GM12864 (cell line): ENCODE measurements around the gene RANBP10.

Source experiments
- DNase-seq: peaks from one replicate; pipeline ENCODE4 v3.0.0-alpha.2; 2011; ENCODE audit warnings: low read depth
- H3K4me3 ChIP-seq: 2 replicates; pipeline ENCODE4 v1.5.1; 2011; ENCODE audit warnings: mild to moderate bottlenecking, low read depth, low read length, control low read depth
- TF ChIP-seq, protein P1 (sequence below): IDR thresholded peaks from 2 replicates; pipeline ENCODE4 v1.5.1; 2011; ENCODE audit warnings: low read depth, mild to moderate bottlenecking, moderate library complexity, low read length, control low read depth, inconsistent platforms; ENCODE audit errors: missing control alignments

The RANBP10 gene

DNA sequence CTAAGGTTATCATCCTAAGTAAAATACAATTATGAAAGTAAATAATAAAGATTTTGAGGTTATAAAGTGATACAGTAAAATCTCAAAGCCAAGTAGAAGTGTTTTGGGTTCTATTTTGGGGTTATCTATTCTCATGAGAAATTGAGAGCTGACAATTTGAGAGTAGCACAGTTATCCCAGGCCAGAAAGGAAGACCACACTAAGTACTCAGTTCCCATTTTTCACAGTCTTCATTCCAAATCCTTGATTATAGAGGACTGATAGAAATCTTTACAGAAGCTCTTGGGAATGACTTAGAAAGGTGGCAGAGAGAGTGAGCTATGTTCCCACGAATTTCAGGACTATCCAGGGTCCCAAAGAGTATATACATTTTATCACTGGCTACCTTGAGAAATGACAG is 91.8 kb downstream of the RANBP10 start:
- DNase-seq, result no peak
- no peak overlapping the region for H3K4me3 ChIP-seq
- TF ChIP-seq, protein P1, sequence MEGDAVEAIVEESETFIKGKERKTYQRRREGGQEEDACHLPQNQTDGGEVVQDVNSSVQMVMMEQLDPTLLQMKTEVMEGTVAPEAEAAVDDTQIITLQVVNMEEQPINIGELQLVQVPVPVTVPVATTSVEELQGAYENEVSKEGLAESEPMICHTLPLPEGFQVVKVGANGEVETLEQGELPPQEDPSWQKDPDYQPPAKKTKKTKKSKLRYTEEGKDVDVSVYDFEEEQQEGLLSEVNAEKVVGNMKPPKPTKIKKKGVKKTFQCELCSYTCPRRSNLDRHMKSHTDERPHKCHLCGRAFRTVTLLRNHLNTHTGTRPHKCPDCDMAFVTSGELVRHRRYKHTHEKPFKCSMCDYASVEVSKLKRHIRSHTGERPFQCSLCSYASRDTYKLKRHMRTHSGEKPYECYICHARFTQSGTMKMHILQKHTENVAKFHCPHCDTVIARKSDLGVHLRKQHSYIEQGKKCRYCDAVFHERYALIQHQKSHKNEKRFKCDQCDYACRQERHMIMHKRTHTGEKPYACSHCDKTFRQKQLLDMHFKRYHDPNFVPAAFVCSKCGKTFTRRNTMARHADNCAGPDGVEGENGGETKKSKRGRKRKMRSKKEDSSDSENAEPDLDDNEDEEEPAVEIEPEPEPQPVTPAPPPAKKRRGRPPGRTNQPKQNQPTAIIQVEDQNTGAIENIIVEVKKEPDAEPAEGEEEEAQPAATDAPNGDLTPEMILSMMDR, result no peak

DNA sequence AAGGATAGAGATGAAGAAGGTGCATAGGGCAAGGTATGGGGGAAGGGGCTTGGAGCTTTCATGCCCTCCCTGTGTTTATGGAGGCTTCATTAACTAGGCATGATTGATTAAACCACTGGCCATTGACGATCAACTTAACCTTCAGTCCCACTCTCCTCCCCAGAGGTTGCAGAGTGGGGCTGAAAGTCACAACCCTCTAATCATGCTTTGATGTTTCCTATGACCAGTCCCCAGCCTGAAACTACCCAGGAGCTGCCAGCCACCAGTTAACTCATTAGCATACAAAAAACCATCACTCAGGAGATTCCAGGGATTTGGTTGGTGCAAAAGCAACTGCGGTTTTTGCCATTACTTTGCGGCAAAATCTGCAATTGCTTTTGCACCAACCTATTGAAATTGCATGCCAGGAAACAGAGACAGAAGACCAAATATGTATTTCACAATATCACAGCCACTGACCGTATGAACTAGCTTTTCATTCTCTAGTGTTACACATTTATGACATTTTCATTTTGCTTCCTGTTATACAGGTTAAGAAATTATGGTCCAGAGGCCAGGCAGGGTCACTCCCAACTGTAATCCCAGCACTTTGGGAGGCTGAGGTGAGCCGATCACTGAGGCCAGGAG is 92.6 kb downstream of the RANBP10 start:
- TF ChIP-seq, protein P1, result no peak
- H3K4me3 ChIP-seq, result no peak overlapping the region
- no peak for DNase-seq

DNA sequence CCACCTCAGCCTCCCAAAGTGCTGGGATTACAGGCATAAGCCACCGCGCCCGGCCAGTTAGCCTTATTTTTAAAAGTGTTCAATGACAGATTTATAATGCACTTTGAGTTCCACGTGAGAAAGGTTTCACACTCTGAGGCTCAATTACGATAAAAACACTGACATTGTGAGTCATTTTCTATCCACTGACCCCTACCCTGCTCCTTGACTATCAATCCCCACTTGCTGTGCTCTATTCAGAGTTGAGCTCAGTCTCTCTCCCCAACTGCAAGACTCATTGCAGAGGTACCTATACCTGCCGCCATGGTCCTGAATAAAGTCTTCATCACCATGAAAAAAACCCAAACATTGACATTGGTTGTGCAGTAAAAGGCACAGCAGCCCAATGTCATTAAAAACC is 95.8 kb downstream of the RANBP10 start:
- TF ChIP-seq, protein P1, result no peak
- no peak overlapping the region for H3K4me3 ChIP-seq
- DNase-seq, result no peak

DNA sequence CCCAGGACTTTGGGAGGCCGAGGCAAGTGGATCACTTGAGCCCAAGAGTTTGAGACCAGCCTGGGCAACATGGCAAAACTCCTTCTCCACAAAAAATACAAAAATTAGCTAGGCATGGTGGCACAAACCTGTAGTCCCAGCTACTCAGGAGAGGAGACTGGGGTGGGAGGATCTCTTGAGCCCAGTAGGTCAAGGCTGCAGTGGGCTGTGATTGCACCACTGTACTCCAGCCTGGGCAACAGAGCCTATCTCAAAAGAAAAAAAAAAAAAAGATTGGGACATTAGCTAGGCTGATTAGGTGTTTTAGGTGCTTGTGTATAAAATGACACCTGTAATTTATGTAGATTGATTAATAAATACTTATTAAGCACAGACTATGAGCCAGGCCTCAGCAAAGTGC is 97.3 kb downstream of the RANBP10 start:
- no peak overlapping the region for H3K4me3 ChIP-seq
- DNase-seq, result no peak
- TF ChIP-seq, protein P1, result no peak

DNA sequence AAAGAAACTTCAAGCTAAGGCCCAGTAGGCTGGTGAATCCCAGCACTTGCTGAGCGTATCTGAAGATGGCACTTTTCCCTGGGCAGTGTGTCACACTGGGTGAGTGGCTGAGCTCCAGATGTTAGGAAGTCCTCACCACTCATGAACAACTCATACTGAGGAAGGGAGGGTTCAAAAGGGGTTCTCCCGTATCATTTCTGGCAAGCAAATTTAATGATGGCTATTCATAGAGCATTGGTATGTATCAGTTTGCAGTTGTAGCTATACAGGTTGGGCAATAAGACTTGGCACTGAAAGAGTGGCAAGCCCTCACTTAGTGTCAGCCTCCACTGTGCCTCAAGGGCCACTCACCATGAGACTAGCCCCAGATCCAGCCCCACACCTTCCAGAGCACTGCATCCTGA is 98.0 kb downstream of the RANBP10 start:
- DNase-seq, result no peak
- TF ChIP-seq, protein P1, result no peak
- H3K4me3 ChIP-seq, result no peak overlapping the region

DNA sequence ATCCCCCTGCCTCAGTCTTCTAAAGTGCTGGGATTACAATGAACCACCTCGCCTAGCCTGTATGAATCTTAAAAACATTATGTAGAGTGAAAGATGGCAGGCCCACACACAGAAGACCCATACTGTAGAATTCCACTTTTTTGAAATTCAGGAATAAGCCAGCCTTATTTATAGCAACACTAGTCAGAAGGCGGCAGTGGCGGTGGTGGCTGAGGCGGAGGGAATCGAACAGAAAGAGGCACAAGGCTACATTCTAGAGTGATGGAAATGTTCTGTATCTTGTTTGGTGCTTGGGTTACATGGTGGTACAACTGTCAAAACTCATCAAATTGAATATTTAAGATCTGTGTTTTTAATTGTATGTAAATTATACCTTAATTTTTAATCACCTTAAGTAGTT is 98.6 kb downstream of the RANBP10 start:
- TF ChIP-seq, protein P1, result no peak
- no peak overlapping the region for H3K4me3 ChIP-seq
- DNase-seq, result no peak

DNA sequence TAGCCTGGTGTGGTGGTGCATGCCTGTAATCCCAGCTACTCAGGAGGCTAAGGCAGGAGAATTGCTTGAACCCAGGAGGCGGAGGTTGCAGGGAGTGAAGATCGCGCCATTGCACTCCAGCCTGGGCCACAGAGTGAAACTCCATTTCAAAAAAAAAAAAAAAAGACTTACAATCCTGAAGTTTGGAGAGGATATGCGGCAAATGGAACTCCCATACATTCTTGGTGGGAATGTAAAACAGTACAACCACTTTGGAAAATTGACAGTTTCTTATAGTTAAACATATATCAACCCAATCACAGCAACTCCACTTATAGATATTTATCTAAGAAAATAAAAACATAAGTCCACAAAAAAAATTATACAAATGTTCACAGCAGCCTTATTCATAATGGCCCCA is 99.2 kb downstream of the RANBP10 start:
- DNase-seq, result no peak
- TF ChIP-seq, protein P1, result no peak
- no peak overlapping the region for H3K4me3 ChIP-seq
